WTC11 (cell line): Measurements from ENCODE around the gene ZMIZ2.

Experiments
- CREB1 ChIP-seq: sonication (generic); formaldehyde crosslinking; IDR thresholded peaks from 2 replicates; pipeline ENCODE4 v1.8.0; 2023; ENCODE audit warnings: mild to moderate bottlenecking, missing genetic modification reagents
- HMGXB4 ChIP-seq: sonication (generic); formaldehyde crosslinking; IDR thresholded peaks from 2 replicates; pipeline ENCODE4 v1.8.1; 2023; ENCODE audit warnings: mild to moderate bottlenecking, moderate library complexity, missing genetic modification reagents
- MAX ChIP-seq: sonication (generic); formaldehyde crosslinking; IDR thresholded peaks from 2 replicates; pipeline ENCODE4 v1.8.0; 2022; ENCODE audit warnings: mild to moderate bottlenecking, missing genetic modification reagents
- NFYB ChIP-seq: sonication (generic); formaldehyde crosslinking; conservative IDR thresholded peaks from 2 replicates; pipeline ENCODE4 v1.8.0; 2022; ENCODE audit warnings: low read depth, missing genetic modification reagents
- SP1 ChIP-seq: sonication (generic); formaldehyde crosslinking; conservative IDR thresholded peaks from 2 replicates; pipeline ENCODE4 v1.8.1; 2022; ENCODE audit warnings: missing genetic modification reagents
- TCF7 ChIP-seq: sonication (generic); formaldehyde crosslinking; IDR thresholded peaks from 2 replicates; pipeline ENCODE4 v1.8.0; 2022; ENCODE audit warnings: mild to moderate bottlenecking, low read depth, missing genetic modification reagents, moderate library complexity
- TF ChIP-seq, protein P1 (sequence below): fragments of 200-600 bp; IDR thresholded peaks from 2 replicates; pipeline ENCODE4 v1.8.0; 2022; ENCODE audit warnings: antibody characterized with exemption

DNA sequence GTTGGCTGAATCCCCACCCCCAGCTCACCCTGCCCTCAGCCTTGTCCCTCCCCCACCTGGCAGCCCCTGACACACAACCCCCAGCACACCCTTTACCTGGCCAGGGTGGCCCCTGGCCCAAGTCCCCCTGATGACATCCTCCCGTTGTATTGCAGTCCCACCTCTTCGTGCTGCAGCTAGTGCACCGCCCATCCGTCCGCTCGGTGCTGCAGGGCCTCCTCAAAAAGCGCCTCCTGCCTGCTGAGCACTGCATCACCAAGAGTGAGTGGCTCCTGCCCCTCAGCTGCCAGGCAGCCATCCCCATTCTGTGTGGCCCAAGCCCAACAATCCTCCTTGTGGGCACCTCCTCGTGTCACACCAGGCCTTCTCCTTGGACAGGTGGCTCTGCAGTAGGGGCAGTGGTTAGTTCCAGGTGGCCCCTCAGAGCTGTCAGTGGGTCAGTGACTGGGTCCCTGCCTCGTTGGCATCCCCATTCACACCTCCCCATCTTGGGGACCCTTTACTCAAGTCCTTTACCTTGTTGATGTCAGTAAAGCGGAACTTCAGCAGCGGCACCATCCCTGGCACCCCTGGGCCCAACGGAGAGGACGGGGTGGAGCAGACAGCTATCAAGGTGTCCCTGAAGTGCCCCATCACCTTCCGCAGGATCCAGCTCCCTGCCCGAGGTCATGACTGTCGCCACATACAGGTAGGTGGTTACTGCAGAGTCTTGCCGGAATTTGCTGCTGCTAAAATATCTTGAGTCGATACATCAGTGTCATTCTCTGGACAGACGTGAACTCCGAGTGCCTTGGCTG lies 14.3 kb downstream of the ZMIZ2 start:
- TF ChIP-seq TCF7 (CRISPR knock-in tag) = no peak
- TF ChIP-seq, protein P1, sequence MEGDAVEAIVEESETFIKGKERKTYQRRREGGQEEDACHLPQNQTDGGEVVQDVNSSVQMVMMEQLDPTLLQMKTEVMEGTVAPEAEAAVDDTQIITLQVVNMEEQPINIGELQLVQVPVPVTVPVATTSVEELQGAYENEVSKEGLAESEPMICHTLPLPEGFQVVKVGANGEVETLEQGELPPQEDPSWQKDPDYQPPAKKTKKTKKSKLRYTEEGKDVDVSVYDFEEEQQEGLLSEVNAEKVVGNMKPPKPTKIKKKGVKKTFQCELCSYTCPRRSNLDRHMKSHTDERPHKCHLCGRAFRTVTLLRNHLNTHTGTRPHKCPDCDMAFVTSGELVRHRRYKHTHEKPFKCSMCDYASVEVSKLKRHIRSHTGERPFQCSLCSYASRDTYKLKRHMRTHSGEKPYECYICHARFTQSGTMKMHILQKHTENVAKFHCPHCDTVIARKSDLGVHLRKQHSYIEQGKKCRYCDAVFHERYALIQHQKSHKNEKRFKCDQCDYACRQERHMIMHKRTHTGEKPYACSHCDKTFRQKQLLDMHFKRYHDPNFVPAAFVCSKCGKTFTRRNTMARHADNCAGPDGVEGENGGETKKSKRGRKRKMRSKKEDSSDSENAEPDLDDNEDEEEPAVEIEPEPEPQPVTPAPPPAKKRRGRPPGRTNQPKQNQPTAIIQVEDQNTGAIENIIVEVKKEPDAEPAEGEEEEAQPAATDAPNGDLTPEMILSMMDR = no peak
- no peak for TF ChIP-seq CREB1 (CRISPR knock-in tag)
- no peak for TF ChIP-seq MAX (CRISPR knock-in tag)
- TF ChIP-seq HMGXB4 (CRISPR knock-in tag) = no peak
- TF ChIP-seq SP1 (CRISPR knock-in tag) = no peak
- TF ChIP-seq NFYB = no peak
